Ovary (tissue), 9 donors: ENCODE results near the gene MYBPH. TPM values are rescaled to one million over a fixed set of nuclear protein-coding genes. Genes with fewer than 3 reads are reported as not detected.

Experiments used
- DNase-seq, 5 donors: peaks; one replicate each; pipeline ENCODE4 v3.0.0-alpha.2; 2019 to 2020
- H3K27ac ChIP-seq, 2 donors: fragments of 200-600 bp; one replicate each; pipeline versions ENCODE4 v1.5.1 to v1.8.0; 2019 to 2022
- H3K27me3 ChIP-seq: fragments of 200-600 bp; one replicate; pipeline ENCODE4 v1.8.0; 2022
- H3K36me3 ChIP-seq: fragments of 200-600 bp; sonication (generic); one replicate; pipeline ENCODE4 v1.5.1; 2019
- H3K4me1 ChIP-seq: one replicate; pipeline ENCODE4 v1.8.1; 2013; ENCODE audit warnings: mild to moderate bottlenecking, moderate library complexity; ENCODE audit not compliant: insufficient read depth
- H3K4me3 ChIP-seq: fragments of 200-600 bp; sonication (generic); one replicate; pipeline ENCODE4 v1.5.1; 2017
- H3K9me3 ChIP-seq, 2 donors: fragments of 200-600 bp in 1 of 2; sonication (generic) in 1 of 2; one replicate each; pipeline versions ENCODE4 v1.5.1 to v1.8.1; 2013 to 2019; ENCODE audit warnings: mild to moderate bottlenecking in 1 of 2, moderate library complexity in 1 of 2
- CTCF ChIP-seq, 3 donors: fragments of 450-650 bp in 2 of 3; fragments of 200-600 bp in 1 of 3; IDR thresholded peaks; one replicate each; pipeline versions ENCODE4 v1.5.1 to v1.8.0; 2016 to 2022; ENCODE audit warnings: antibody characterized with exemption in 3 of 3, mild to moderate bottlenecking in 1 of 3
- EP300 ChIP-seq: sonication (generic); formaldehyde crosslinking; IDR thresholded peaks from one replicate; pipeline ENCODE4 v1.6.1; 2017; ENCODE audit warnings: antibody characterized with exemption
- POLR2A ChIP-seq: fragments of 450-650 bp; IDR thresholded peaks from one replicate; pipeline ENCODE4 v1.6.1; 2017; ENCODE audit warnings: antibody characterized with exemption, mild to moderate bottlenecking, moderate library complexity
- WGBS, 3 donors: extraction: QIAGEN DNeasy Blood & Tissue Kit in 1 of 3; methylation state at CpG; one replicate each; pipeline versions ENCODE4 v1.1.5 to v1.1.7; 2013 to 2017; 5-methylcytosine and 5-hydroxymethylcytosine counted together
- intact Hi-C, 4 donors: fragments of 100-400 bp; cut with DNase I; formaldehyde crosslinking; loops; one replicate each; pipeline versions ENCODE4 v1.11.0 to v1.15.1; 2022 to 2023
- polyA plus RNA-seq, 2 donors: library from polyadenylated mRNA; stranded (reverse); fragments of 200-250 nt in 1 of 2; fragments of 350-450 nt in 1 of 2; fragmentation: Illumina TruSeq in 1 of 2; extraction: RNeasy Lipid Tissue Mini Kit (QIAGEN cat#74804) in 1 of 2; gene quantifications; one replicate each; pipeline ENCODE4 v1.2.3, GENCODE V29; 2013 to 2014
- total RNA-seq, 7 donors: library from RNA; depleted of rRNA in 2 of 7; stranded (reverse); fragments of >200 nt in 2 of 7; fragmentation: NEBNext Ultra II Directional in 3 of 7; extraction: Animal tissue kit (Norgen Biotek cat#: 25700) in 3 of 7; gene quantifications; one replicate each; pipeline versions ENCODE4 v1.1.0 to v1.2.4, GENCODE V29; 2016 to 2023
- donor health status: DM: no; HTN: no; CAD: no; lungs with moderate emphysema.
- donor health status: DM: no; HTN: no; CAD: no.
- donor health status: Bipolar disorder and iron deficiency.
- donor health status: DM: yes; HTN: yes; CAD: no.
- donor health status: DM: no; HTN: no; CAD: no.
- donor health status: DM: yes; HTN: yes; CAD: no.

MYBPH gene
- total and polyA plus RNA-seq, 9 donors = 0.04 to 0.27 (median 0.17) TPM; not detected in 5

GRCh38 chr1:203196371-203196770 is 20.7 kb upstream of the MYBPH start:
- Histone ChIP-seq H3K4me3 (no peak overlapping the region), H3K27ac (no peak overlapping the region), H3K4me1 (no peaks in the 10 kb centered on the region), H3K9me3 (no peaks in the 10 kb centered on the region), H3K36me3 (no peaks in the 10 kb centered on the region), H3K27me3 (no peaks in the 10 kb centered on the region)
- DNase-seq = no peak
- TF ChIP-seq EP300 (no peak), POLR2A (no peak), CTCF (IDR thresholded peaks at IDR 0.05) (no peak)
- WGBS, 3 donors = 80 to 94% (median 86%) methylated on average over 3 of the region's 3 CpGs
- intact Hi-C loops = no loop called here

GRCh38 chr1:203190949-203191348 is 15.3 kb upstream of the MYBPH start:
- H3K4me1 ChIP-seq = peaks cover 3% of the 10 kb centered on the region
- WGBS, 3 donors = 97 to 99% (median 98%) methylated on average over 2 of the region's 2 CpGs
- intact Hi-C loops = no loop called here
- H3K27ac ChIP-seq = no peak overlapping the region
- no peak for TF ChIP-seq EP300
- TF ChIP-seq CTCF (IDR thresholded peaks at IDR 0.05) = no peak
- no peak for TF ChIP-seq POLR2A
- no peak overlapping the region for H3K4me3 ChIP-seq
- H3K9me3 ChIP-seq = no peaks in the 10 kb centered on the region
- no peaks in the 10 kb centered on the region for H3K36me3 ChIP-seq
- no peaks in the 10 kb centered on the region for H3K27me3 ChIP-seq
- DNase-seq = no peak

- DNase-seq = no peak
- no peaks in the 10 kb centered on the region for H3K27me3 ChIP-seq
- no peak overlapping the region for H3K27ac ChIP-seq
- WGBS, 3 donors = 53 to 63% (median 58%) methylated on average over 7 of the region's 7 CpGs
- intact Hi-C loops = no loop called here
- TF ChIP-seq EP300 (no peak), POLR2A (no peak), CTCF (IDR thresholded peaks at IDR 0.05) (no peak)
- H3K4me1 ChIP-seq = peaks cover 3% of the 10 kb centered on the region
- no peaks in the 10 kb centered on the region for H3K36me3 ChIP-seq
- no peak overlapping the region for H3K4me3 ChIP-seq
- H3K9me3 ChIP-seq = no peaks in the 10 kb centered on the region
These were observed 14.3 kb upstream of the MYBPH start for GRCh38 chr1:203189951-203190352.

DNA sequence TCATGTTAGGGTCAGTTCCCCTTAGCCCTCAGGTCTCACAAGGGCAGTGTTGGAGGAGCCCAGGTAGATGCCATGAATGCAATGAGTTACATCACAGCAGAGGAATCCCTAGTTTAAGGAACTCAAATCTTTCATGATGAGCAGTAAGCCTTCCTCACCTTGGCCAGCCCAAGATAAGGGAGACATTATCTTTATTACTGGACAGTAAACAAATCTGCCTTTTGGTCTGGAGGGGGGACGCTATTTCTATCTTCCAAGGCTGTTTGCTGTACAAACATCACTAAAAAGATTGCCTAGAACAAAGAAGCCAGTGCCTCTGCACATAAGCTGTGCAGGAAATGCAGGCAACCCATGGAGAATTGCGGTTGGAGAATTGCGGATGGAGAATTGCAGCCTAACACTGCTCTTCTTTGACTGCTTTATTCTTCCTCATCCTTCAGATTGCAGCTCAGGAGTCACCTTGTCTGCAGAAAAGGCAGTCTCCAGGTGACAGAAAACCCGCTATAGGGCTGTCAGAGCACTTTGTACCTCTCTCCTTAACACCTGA is 13.1 kb upstream of the MYBPH start:
- Histone ChIP-seq H3K27ac (no peak overlapping the region), H3K4me1 (peaks cover 3% of the 10 kb centered on the region), H3K36me3 (no peaks in the 10 kb centered on the region), H3K27me3 (no peaks in the 10 kb centered on the region), H3K9me3 (no peaks in the 10 kb centered on the region), H3K4me3 (no peak overlapping the region)
- intact Hi-C loops = no loop called here
- DNase-seq = no peak
- TF ChIP-seq POLR2A (no peak), EP300 (no peak), CTCF (IDR thresholded peaks at IDR 0.05) (no peak)
- 86 to 90% (median 89%) methylated on average over 4 of the region's 4 CpGs for WGBS, 3 donors
